Activated T-helper 17 cell treated with anti-CD3 and anti-CD28 coated beads, Interleukin-2, amount 50 U/mL, for 72 hours (primary cell): Measurements from ENCODE around the gene SNX32. TPM values are rescaled to one million over a fixed set of nuclear protein-coding genes. Genes with fewer than 3 reads are reported as not detected.

Experiments used
- ATAC-seq: fragments of 150-1000 bp; cut with Tn5 transposase; replicated peaks from 2 replicates; pipeline ENCODE4 v1.10.0; 2021; ENCODE audit warnings: mild to moderate bottlenecking, moderate library complexity
- H3K27ac Mint-ChIP-seq: one replicate; pipeline ENCODE4 v1.8.0; 2022; ENCODE audit warnings: mixed read lengths
- H3K27me3 Mint-ChIP-seq: one replicate; pipeline ENCODE4 v1.8.0; 2022; ENCODE audit warnings: mixed read lengths
- H3K36me3 Mint-ChIP-seq: one replicate; pipeline ENCODE4 v1.8.0; 2022; ENCODE audit warnings: low read depth, mild to moderate bottlenecking, mixed read lengths
- H3K4me1 Mint-ChIP-seq: one replicate; pipeline ENCODE4 v1.8.0; 2022; ENCODE audit warnings: mixed read lengths
- H3K4me3 Mint-ChIP-seq: one replicate; pipeline ENCODE4 v1.8.0; 2022; ENCODE audit warnings: mild to moderate bottlenecking, mixed read lengths
- H3K9me3 Mint-ChIP-seq: one replicate; pipeline ENCODE4 v1.8.0; 2022; ENCODE audit warnings: mixed read lengths
- total RNA-seq, 2 donors: library from RNA; stranded (reverse); gene quantifications; one replicate each; pipeline ENCODE4 v1.2.3, GENCODE V29; 2022

SNX32 gene
- total RNA-seq: 1 to 10 TPM; 1.6 to 6.6 TPM

GRCh38 chr11:65833297-65834030, at the start of gene SNX32:
Gene SNX32 (plus strand): TSS chr11:65833963. CDS start chr11:65834066, 103 bp downstream.
- Mint-ChIP-seq H3K9me3 (no peaks in the 10 kb centered on the region), H3K4me1 (peaks cover 20% of the 10 kb centered on the region), H3K4me3 (no peak within 1 kb of the TSS), H3K27me3 (peaks cover 4% of the 10 kb centered on the region), H3K36me3 (no peaks in the 10 kb centered on the region), H3K27ac (no peak within 1 kb of the TSS)
- ATAC-seq: peak; percentile 100

GRCh38 chr11:65785319-65786007, 48.3 kb upstream of the SNX32 start:
- no peak overlapping the region for H3K27ac Mint-ChIP-seq
- no peak for ATAC-seq
- peaks cover 15% of the 10 kb centered on the region for H3K4me1 Mint-ChIP-seq
- H3K9me3 Mint-ChIP-seq: no peaks in the 10 kb centered on the region
- H3K4me3 Mint-ChIP-seq: peak overlapping the region; percentile 64
- H3K27me3 Mint-ChIP-seq: peaks cover 16% of the 10 kb centered on the region
- H3K36me3 Mint-ChIP-seq: peaks cover 10% of the 10 kb centered on the region

DNA sequence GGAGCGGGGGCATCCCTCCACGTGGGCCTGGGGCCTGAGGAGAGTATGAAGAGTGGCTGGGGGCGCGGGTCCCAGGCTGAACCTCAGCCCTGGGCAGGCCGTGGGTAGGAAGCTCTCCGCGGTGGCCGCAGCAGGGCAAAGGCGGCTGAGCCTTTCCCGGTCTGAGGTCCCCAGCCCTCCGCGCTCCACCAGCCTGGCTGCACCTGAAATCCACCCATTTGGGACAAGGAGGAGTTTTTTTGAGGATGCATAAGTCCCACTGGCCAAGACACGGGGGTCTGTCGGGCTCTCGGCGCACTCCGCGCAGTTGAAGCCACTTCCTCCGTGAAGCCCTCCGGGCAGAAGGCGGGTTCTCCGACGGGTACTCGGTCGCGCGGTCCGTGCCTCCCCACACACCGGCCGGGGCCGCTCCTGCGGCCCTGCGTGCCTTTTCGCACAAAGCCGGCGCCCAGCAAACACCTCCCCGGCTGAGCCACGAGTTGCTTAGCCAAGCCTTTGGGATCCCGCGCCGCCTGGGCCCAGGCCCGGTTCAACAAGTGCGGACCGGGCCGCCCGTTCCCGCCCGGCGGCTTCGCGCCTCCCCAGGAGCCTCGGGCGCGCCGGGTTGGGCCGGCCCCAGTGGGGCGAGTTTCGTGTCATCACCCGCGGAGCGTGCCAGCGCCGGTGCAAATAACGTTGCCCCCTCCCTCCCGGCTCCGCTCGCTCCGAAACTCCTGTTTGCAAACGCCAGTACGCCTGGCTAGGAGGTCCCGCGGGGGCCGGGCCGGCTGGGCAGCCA, 47.6 kb upstream of the SNX32 start:
- Mint-ChIP-seq H3K27me3 (peaks cover 17% of the 10 kb centered on the region), H3K4me3 (peak overlapping the region; percentile 64), H3K36me3 (peaks cover 10% of the 10 kb centered on the region)

DNA sequence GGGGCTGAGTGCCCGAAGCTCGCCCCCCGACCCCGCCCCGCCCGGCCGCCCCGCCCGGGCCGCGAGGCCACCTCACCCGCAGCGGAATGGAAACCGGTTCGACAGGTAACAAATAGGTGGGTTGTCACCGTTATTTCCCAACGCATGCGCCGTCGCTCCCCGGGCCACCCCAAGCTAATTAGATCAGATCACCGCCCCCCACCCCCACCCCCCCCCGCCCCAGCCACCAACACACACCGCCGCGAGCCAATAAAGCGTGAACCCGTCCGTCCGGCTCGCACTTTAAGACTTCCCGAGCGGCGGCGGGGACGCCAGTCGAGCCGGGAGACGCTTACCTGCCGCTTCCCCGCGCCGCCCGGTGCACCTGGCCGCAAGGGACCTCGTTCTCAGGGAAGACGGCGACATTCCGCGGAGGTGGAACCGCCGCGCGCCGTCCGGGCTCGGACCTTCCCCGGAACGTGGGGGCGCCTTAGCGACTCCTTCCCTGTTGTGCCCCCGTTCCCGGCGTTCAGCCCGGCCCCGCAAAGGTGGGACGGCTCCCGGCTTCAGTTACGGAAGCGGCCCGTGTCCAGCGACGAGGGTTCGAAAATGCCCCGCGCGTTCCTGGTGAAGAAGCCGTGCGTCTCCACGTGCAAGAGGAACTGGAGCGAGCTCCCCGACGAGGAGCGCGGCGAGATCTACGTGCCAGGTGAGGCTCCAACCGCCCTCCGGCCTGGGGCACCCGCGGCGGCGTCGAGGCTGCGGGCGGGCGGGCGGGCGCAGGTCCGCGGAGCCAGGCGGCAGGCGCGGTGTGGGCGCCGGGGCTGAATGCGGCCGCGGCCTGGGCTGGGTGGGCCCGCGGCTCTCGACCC, 46.8 kb upstream of the SNX32 start, which contains the start of gene OVOL1:
TSS of gene OVOL1 (plus strand) at position 278 of the 851 bp plus-strand sequence. CDS start at position 589, 311 bp downstream.
- Mint-ChIP-seq H3K4me1 (peaks cover 15% of the 10 kb centered on the region), H3K27me3 (peaks cover 17% of the 10 kb centered on the region), H3K4me3 (peak within 1 kb of the TSS; percentile 64), H3K27ac (no peak within 1 kb of the TSS), H3K9me3 (no peaks in the 10 kb centered on the region), H3K36me3 (peaks cover 10% of the 10 kb centered on the region)
- ATAC-seq: no peak

More for the DNA sequence above, 47.6 kb upstream of the SNX32 start:
- Mint-ChIP-seq H3K9me3 (no peaks in the 10 kb centered on the region), H3K27ac (no peak overlapping the region), H3K4me1 (peaks cover 15% of the 10 kb centered on the region)
- ATAC-seq: peak; percentile 18

DNA sequence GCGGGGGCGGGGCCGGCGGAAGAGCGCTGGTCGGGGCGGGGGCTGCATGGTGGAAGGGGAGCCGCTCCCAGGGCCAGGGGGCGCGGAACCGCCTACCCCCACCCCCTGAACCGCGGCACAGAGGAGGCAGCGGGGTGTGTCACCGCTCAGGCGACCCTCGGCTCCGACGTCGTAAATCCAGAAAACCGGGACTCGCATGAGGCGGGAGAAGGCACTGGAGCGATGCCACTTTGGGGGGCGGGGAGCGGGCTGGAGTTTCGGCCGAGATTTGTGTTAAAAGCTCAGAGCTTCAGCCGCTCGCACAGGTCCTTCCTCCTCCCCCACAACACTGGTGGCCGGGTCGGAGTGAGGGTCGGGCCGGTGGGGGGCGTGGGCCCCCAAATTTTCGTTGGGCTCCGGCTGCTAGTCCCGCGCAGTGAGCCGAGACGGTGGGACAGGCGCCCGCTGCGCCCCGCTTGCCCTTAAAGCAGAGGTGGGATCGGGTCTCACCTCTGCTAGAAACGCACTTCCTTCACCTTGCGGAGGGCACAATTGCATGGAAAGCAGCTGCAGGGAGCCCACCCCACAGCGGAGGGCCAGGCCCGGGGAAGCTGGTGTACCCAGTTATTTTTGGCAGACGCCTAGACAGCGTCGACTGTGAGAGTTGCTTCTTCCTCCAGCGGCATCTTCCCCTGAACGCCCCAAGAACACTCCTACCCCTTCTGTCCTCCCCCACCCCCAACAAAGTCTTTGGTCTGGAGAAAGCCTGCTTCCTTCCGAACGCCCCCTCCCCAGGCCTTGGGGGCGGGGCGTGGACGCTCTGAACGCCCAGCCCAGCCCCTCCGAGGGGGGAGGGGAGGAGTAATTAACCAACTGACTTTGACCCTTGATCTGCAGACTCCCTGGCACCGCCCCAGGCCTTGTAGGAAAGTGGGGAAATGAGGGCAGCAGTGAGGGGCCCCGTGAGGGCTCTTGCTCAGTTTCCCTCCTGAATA, 45.8 kb upstream of the SNX32 start:
- Mint-ChIP-seq H3K4me1 (peaks cover 15% of the 10 kb centered on the region), H3K27me3 (peaks cover 17% of the 10 kb centered on the region), H3K9me3 (no peaks in the 10 kb centered on the region), H3K4me3 (peak overlapping the region; percentile 62), H3K27ac (no peak overlapping the region), H3K36me3 (peaks cover 10% of the 10 kb centered on the region)
- no peak for ATAC-seq

GRCh38 chr11:65788821-65789220, 44.9 kb upstream of the SNX32 start:
- ATAC-seq: no peak
- no peak overlapping the region for H3K27ac Mint-ChIP-seq
- peaks cover 10% of the 10 kb centered on the region for H3K36me3 Mint-ChIP-seq
- H3K27me3 Mint-ChIP-seq: peaks cover 17% of the 10 kb centered on the region
- peak overlapping the region; percentile 62 for H3K4me3 Mint-ChIP-seq
- peaks cover 15% of the 10 kb centered on the region for H3K4me1 Mint-ChIP-seq
- H3K9me3 Mint-ChIP-seq: no peaks in the 10 kb centered on the region

DNA sequence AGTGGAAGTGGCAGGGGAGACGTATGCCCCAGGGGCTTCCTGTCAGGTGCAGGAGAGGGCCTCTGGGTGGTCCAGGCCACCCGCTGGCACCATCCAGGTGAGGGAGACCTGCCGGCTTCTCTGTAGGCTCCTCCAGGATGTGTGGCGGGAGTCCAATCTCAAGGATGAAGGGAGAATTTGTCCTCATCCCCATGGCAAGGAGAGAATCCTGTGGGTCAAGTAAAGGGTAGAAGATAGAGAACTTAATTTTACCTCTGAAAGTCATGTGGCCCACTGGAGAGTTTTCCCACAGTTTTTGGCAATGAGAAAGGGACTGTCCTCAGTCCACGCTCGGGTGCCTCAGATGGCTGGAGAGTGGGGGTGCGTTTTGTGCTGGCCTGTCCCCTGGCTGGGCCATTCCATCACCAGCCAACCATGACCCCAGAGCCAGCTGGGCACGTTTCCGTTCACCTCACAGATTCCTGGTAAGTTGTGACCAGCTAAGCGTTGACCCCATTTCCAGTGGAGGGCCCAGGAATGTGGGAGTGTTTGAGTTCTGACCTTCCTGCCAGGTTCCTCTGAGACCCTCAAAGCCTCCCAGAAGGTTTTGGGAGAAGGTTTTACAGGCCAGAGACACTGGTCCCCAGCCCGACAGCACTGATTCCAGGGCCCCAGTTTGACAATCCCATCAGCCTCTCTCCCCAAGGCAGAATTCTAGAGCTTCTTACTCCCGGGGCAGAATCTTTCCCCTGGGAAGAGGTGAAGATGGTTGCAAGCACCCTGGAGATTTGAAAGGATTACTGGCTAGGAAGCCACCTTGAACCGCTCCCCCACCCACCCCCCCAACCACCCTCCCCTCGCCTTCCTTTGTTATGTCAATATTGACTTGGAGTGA, 44.3 kb upstream of the SNX32 start:
- Mint-ChIP-seq H3K27me3 (peaks cover 17% of the 10 kb centered on the region), H3K4me1 (peaks cover 15% of the 10 kb centered on the region), H3K4me3 (peak overlapping the region; percentile 62), H3K36me3 (peaks cover 10% of the 10 kb centered on the region), H3K9me3 (no peaks in the 10 kb centered on the region), H3K27ac (no peak overlapping the region)
- no peak for ATAC-seq

- H3K27ac Mint-ChIP-seq: peak overlapping the region; percentile 56
- H3K36me3 Mint-ChIP-seq: peaks cover 10% of the 10 kb centered on the region
- H3K4me3 Mint-ChIP-seq: no peak overlapping the region
- H3K27me3 Mint-ChIP-seq: peaks cover 14% of the 10 kb centered on the region
- ATAC-seq: no peak
- peaks cover 12% of the 10 kb centered on the region for H3K4me1 Mint-ChIP-seq
- H3K9me3 Mint-ChIP-seq: no peaks in the 10 kb centered on the region
Observed at GRCh38 chr11:65790104-65790901, 43.5 kb upstream of the SNX32 start.

DNA sequence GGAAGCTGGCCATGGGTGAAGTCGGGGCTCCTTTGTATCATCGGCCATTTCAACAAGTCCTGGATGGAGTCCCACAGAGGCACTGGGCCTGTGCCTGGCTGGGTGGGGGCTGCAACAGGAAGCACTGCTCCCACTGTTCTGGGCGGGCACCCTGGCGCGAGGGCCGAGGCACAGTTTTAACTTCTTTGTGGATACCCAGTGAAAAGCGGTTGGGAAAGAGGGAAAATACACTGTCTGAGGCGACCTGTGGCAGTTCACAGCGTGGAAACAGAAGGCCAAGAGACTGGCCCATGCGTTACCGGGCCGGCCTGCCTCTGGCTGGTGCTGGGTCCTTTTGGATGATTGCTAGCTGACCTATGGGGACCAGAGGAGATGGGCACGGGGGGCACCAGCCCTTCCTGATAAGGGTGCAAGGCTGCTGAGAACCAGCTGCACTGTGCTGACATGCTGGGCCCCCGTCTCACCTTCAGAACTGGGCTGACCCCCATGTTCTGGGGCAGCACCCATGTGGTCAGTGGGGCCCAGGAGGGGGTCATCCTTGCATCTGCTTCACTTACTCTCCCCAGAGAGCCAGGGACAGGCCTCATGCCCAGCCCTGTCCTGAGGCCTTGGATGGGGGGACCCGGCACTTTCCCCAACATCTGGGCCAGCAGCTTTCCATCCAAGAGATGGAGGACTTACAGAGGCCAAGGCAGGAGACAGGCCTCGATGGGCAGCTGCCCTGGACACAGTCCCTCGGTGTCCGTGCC, 42.7 kb upstream of the SNX32 start:
- peak overlapping the region; percentile 39 for H3K4me3 Mint-ChIP-seq
- peaks cover 6% of the 10 kb centered on the region for H3K27me3 Mint-ChIP-seq
- H3K27ac Mint-ChIP-seq: peak overlapping the region; percentile 70
- peaks cover 5% of the 10 kb centered on the region for H3K4me1 Mint-ChIP-seq
- peaks cover 6% of the 10 kb centered on the region for H3K36me3 Mint-ChIP-seq
- no peak for ATAC-seq
- H3K9me3 Mint-ChIP-seq: no peaks in the 10 kb centered on the region

- H3K27me3 Mint-ChIP-seq: peaks cover 6% of the 10 kb centered on the region
- H3K4me3 Mint-ChIP-seq: peak overlapping the region; percentile 39
- H3K36me3 Mint-ChIP-seq: peaks cover 6% of the 10 kb centered on the region
- ATAC-seq: peak; percentile 99
- peak overlapping the region; percentile 70 for H3K27ac Mint-ChIP-seq
- H3K9me3 Mint-ChIP-seq: no peaks in the 10 kb centered on the region
- peaks cover 5% of the 10 kb centered on the region for H3K4me1 Mint-ChIP-seq
Observed at GRCh38 chr11:65791719-65792213, 42.0 kb upstream of the SNX32 start.

GRCh38 chr11:65792456-65792855, 41.3 kb upstream of the SNX32 start:
- no peak for ATAC-seq

More at GRCh38 chr11:65792456-65792855, 41.3 kb upstream of the SNX32 start:
- H3K4me1 Mint-ChIP-seq: peaks cover 5% of the 10 kb centered on the region
- peak overlapping the region; percentile 39 for H3K4me3 Mint-ChIP-seq
- peaks cover 6% of the 10 kb centered on the region for H3K36me3 Mint-ChIP-seq
- H3K9me3 Mint-ChIP-seq: no peaks in the 10 kb centered on the region
- peak overlapping the region; percentile 70 for H3K27ac Mint-ChIP-seq
- H3K27me3 Mint-ChIP-seq: peaks cover 10% of the 10 kb centered on the region
